Measurements from ENCODE around the gene RASAL1.

Gene RASAL1, protein sequence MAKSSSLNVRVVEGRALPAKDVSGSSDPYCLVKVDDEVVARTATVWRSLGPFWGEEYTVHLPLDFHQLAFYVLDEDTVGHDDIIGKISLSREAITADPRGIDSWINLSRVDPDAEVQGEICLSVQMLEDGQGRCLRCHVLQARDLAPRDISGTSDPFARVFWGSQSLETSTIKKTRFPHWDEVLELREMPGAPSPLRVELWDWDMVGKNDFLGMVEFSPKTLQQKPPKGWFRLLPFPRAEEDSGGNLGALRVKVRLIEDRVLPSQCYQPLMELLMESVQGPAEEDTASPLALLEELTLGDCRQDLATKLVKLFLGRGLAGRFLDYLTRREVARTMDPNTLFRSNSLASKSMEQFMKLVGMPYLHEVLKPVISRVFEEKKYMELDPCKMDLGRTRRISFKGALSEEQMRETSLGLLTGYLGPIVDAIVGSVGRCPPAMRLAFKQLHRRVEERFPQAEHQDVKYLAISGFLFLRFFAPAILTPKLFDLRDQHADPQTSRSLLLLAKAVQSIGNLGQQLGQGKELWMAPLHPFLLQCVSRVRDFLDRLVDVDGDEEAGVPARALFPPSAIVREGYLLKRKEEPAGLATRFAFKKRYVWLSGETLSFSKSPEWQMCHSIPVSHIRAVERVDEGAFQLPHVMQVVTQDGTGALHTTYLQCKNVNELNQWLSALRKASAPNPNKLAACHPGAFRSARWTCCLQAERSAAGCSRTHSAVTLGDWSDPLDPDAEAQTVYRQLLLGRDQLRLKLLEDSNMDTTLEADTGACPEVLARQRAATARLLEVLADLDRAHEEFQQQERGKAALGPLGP

DNA sequence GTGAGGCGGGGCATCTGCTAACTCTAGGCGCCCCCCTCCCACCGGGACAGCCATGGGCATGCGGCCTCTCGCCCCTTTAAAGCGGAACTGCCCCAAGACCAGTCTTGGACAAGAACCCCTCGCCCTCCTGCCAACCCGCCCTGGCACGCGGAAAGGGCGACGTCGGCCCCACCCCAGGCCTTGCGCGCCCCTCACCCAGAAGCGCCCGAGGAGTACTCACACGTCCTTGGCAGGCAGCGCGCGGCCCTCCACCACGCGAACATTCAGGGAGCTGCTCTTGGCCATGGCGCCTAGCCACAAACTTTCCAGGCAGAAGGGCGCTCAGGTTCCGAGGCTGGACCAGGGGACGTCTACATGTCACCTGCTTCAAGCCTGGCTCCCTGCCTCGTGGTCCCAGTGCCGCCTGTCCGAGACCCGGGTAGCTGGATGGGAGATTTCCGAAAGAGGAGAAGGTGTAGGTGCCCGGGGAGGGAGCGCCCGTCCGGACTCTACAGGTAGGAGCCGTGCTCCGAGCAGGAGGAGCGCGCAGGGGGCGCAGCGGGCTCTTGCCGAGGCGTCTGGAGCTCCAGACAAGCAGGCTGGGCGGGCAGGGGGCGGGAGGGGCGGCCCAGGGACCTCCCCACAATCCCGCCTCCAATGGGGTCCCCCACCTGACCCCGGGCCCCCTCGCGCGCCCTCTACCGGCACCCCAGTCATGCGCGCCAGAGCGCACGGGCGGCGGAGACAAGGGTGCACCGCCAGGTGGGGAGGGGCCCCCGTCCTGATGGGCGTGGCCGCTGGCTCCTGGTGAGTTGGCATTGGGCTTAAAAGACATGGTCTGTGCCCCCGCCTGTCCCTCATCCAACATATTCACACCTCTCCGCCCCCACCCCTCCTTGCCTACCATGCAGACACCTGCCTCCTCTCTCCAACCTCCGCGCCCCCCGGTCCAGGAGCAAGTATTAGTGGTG, at the start of gene RASAL1:
TSS of gene RASAL1 (minus strand) at position 584 of the 950 bp plus-strand sequence. CDS start at position 285, 299 bp downstream.
- no peak for TF ChIP-seq GATA2 (IDR thresholded peaks at IDR 0.05; ENCODE audit: low read depth, low read length)
- TF ChIP-seq GATA3 (IDR thresholded peaks at IDR 0.05; ENCODE audit: low read depth, low read length), result no peak

DNA sequence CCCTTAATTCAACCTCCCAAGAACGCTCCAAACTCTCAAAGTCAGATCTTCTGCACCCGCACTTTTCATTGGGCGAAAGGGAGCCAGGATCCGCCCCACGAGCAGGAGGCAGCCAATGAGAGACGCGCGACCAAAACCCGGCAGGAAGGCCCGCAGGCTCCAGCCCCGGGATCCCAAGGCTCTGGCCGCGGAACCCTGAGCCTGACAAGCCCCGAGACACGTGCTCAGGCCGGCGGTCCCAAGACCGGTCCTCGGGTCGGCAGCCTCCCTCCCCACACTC, 49.3 kb upstream of the RASAL1 start:
- TF ChIP-seq GATA3 (IDR thresholded peaks at IDR 0.05; ENCODE audit: low read depth, low read length) (no peak), GATA2 (IDR thresholded peaks at IDR 0.05; ENCODE audit: low read depth, low read length) (no peak)

DNA sequence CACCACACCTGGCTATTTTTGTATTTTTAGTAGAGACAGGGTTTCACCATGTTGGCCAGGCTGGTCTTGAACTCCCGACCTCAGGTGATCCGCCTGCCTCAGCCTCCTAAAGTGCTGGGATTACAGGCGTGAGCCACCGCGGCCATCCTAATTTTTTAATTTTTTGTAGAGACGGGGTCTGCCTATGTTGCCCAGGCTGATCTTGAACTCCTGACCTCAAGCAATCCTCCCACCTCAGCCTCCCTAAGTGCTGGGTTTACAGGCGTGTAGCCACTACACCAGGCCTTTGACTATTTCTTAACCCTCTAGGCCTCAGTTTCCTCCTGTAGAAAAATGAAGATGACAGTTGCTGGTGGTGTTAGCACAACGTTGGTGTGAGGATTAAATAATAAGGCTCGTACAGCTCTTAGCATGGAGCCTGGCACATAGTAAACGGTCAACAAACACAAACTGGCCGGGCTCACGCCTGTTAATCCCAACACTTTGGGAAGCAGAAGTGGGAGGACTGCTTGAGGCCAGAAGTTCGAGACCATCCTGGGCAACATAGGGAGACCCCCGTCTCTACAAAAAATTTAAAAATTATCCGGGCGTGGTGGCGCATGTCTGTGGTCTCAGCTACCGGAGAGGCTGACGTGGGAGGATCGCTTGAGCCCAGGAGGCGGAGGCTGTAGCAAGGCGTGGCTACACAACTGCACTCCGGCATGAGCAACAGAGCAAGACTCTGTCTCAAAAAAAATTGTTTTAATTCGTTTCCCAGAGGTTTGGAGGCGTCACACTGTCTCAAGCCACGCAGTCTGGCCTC, 48.7 kb upstream of the RASAL1 start:
- TF ChIP-seq GATA3 (IDR thresholded peaks at IDR 0.05; ENCODE audit: low read depth, low read length) (no peak), GATA2 (IDR thresholded peaks at IDR 0.05; ENCODE audit: low read depth, low read length) (no peak)

DNA sequence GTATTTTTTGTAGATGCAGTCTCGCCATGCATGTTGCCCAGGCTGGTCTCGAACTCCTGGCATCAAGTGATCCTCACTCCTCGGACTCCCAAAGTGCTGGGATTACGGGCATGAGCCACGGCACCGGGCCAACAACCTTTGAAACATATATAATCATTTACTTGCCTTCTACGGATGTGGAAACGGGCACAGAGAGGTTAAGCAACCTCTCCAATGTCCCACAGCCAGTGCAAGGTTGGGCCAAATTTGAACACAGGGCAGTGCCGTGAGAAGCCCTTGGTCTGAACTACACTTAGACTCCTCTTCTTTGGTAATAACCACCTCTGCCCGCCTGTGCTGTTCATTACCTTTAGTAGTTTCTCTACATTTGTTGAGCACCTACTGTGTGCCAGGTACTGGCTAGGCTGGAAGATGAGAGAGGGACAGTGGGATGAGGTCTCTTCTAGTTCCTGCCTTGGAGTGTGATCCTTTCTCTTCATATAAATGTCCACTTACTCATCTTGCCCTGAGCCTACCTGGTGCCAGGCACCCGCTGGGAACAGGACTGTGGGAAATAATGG, 47.5 kb upstream of the RASAL1 start:
- TF ChIP-seq GATA3 (IDR thresholded peaks at IDR 0.05; ENCODE audit: low read depth, low read length), result no peak
- TF ChIP-seq GATA2 (IDR thresholded peaks at IDR 0.05; ENCODE audit: low read depth, low read length), result no peak

DNA sequence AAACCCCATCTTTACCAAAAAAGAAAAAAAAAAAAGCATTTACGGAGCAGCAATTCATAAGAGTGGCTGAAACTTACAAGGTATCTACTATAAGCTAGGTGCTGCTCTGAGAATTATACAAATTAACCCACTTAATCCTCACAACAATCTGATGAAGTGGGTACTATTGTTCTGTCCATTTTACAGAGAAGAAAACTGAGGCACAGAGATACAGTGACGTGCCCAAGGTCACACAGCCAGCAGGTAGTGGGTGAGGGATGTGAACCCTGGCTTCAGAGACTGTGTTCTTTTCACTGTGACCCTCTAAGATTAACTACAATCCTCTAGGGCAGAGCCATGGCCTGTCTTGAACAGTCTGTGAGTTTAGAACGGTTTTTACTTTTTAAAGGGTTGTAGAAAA, 46.4 kb upstream of the RASAL1 start:
- TF ChIP-seq GATA2 (IDR thresholded peaks at IDR 0.05; ENCODE audit: low read depth, low read length), result no peak
- TF ChIP-seq GATA3 (IDR thresholded peaks at IDR 0.05; ENCODE audit: low read depth, low read length), result no peak

DNA sequence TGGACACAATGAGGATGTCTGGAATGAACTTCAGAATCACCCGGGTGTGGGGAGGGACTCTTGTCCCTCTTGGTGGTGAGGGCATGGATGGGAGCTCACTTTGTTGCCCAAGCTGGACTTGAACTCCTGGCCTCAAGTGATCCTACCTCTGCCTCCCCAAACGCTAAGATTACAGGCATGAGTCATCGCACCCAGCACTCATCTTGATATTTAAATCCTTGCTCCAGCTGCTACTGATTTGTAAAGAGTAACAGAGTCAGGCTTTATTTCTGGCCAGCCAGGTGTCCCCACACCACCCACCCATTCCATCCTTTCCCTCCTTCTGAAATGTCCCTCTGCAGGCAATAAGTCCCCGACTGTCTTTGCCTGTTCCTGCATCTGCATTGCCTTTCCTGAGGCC, 44.8 kb upstream of the RASAL1 start:
- no peak for TF ChIP-seq GATA2 (IDR thresholded peaks at IDR 0.05; ENCODE audit: low read depth, low read length)

DNA sequence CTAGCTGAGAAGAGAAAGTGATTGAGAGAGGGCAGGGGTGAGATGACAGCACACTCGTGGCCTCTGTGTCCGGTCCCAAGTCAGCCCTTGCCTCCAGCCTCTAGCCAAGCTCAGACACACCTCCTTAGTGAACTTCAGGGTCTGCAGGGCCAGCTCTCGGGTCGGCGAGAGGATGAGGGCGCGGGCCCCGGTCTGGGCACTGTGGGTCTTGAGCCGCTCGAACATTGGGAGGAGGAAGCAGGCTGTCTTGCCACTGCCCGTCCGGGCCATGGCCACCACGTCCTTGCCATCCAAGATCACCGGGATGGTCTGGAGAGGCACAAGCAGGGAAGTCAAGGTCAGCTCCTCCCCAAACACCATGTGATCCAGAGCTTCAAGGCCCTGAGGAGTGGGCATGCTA, 43.5 kb upstream of the RASAL1 start:
- TF ChIP-seq GATA2 (IDR thresholded peaks at IDR 0.05; ENCODE audit: low read depth, low read length), result no peak
- no peak for TF ChIP-seq GATA3 (IDR thresholded peaks at IDR 0.05; ENCODE audit: low read depth, low read length)

DNA sequence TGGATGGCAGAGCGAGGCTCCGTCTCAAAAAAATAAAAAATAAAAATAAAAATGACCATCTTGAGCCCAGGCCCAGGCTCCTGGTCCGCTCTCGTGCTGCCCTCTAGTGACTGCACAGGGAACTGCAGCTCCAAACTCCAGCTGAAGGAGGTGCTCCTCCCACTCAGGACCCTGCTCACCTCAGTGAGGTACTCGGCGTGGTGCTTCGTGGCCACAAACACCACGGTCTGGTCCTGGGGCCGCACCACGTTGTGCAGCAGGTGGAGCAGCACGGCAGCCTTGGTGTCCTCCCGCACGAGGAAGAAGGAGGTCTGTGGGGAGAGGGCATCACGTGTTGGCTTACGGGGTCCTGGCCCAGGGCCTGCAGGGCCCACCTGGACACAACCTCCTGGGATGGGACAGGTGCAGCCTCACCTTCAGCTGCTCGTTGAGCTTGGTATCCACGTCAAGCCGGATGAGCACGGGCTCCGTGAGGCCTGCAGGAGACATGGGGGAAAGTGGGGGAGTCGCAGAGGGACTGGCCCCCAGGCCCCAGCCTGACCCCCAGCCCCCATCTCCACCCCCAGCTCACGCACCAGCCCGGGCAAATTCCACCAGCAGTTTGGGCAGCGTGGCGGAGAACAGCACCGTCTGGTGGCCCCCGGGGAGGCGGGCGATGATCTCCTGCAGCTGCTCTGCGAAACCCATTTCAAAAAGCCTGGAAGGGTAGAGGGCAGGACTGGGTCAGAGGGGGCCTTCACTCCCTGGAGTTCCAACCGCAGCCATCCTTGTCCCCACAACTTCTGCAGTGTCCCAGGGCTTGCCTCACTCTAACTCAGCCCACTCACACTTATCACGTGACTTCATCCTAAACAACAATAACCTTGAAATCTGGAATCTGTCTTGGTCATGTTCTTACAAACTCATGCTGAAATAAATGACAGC, 39.2 kb upstream of the RASAL1 start:
- no peak for TF ChIP-seq GATA2 (IDR thresholded peaks at IDR 0.05; ENCODE audit: low read depth, low read length)
- no peak for TF ChIP-seq GATA3 (IDR thresholded peaks at IDR 0.05; ENCODE audit: low read depth, low read length)

DNA sequence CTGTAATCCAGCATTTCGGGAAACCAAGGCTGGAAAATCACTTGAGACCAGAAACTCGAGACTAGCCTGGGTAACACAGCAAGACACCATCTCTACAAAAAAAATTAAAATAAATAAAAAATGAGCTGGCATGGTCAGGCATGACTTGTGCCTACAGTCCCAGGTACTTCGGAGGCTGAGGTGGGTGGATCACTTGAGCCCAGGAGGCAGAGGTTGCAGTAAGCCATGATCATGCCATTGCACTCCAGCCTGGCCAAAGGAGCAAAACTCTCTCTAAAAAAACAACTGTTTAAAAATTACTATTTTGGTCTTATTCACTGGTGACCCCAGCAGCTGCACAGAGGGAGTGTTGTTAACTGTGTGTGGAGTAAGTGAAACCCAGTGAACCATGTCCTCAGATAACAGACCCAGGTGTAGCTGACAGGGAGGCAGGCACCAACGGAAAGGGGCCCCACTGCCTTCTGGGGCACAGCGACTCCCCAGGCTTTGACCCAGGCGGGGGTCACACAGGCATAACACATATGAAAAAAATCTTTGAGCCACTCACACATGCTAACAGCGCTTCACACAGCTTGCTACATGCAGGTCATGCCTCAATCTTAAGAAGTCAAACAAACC, 37.6 kb upstream of the RASAL1 start:
- no peak for TF ChIP-seq GATA3 (IDR thresholded peaks at IDR 0.05; ENCODE audit: low read depth, low read length)
- no peak for TF ChIP-seq GATA2 (IDR thresholded peaks at IDR 0.05; ENCODE audit: low read depth, low read length)

DNA sequence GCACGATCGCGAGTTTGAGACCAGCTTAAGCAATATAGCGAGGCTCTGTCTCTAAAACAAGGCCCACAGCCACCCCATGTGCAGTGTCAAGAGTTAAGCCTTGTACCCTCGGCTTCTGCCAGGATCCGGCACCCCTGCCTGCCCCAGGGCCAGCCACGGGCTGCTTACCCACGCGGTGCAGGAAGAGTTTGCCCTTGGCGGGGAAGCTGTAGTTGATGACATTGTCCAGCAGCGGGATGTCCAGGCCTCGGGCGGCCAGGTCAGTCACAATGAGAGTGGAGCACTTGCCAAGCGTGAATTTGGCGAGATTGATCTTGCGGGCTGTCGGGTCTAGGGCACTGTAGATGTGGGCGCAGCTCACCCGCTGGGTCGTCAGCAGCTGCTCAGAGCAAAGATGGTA, 36.6 kb upstream of the RASAL1 start:
- TF ChIP-seq GATA2 (IDR thresholded peaks at IDR 0.05; ENCODE audit: low read depth, low read length), result no peak

DNA sequence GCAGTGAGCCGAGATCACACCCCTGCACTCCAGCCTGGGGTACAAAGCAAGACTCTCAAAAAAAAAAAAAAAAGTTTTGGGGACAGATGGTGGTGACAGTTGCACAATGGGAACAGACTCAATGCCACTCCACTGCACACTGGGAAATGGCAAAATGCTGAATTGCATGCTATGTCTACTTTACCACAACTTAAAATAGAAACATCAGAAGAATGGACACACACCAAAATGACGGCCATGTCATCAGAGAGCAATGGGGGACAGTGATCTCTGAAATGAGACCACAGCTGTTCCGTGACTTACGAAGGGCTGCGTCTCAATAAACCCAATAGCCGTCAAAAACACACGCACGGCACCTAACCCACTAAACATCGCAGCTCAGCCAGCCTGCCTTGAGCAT, 36.0 kb upstream of the RASAL1 start:
- TF ChIP-seq GATA2 (IDR thresholded peaks at IDR 0.05; ENCODE audit: low read depth, low read length), result no peak
- no peak for TF ChIP-seq GATA3 (IDR thresholded peaks at IDR 0.05; ENCODE audit: low read depth, low read length)

DNA sequence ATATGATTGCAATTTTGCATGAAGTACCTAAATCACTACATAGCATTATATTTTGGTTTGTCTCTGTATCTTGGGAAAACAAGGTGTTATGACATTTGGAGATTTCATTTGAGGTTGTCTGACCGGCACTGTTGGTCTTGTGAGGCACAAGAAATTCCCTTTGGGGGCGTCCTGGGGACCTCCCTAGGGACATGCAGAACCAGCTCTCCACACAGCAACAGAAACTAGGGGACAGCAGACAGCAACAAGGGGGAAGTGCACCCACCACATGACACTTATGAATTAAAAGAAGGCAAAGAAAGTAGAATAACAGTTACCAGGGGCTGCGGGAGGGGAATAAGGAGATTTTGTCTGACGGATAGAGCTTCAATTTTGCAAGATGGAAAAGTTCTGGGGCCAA, 35.4 kb upstream of the RASAL1 start:
- TF ChIP-seq GATA3 (IDR thresholded peaks at IDR 0.05; ENCODE audit: low read depth, low read length) (no peak), GATA2 (IDR thresholded peaks at IDR 0.05; ENCODE audit: low read depth, low read length) (no peak)

All from SH-SY5Y (cell line).